ENCODE results near the gene CCDC174.

The CCDC174 gene

GRCh38 chr3:14700891-14701290 lies 49.3 kb downstream of the CCDC174 start:
- H3K4me3 ChIP-seq (ENCODE audit: low read length): no peak overlapping the region
- no peak overlapping the region for H3K4me2 ChIP-seq (ENCODE audit: low read length)
- peaks cover 17% of the 10 kb centered on the region for H3K4me1 ChIP-seq (ENCODE audit: control insufficient read depth, low read length)
- H3F3A ChIP-seq (ENCODE audit: control insufficient read depth, insufficient read depth): no peaks in the 10 kb centered on the region
- TF ChIP-seq CTCF (IDR thresholded peaks at IDR 0.05; ENCODE audit: low read depth, low read length, poor library complexity, severe bottlenecking): no peak
- no peak for TF ChIP-seq EZH2phosphoT487 (IDR thresholded peaks at IDR 0.05; ENCODE audit: borderline replicate concordance, low read length)
- H3K9me2 ChIP-seq (replicated peaks; ENCODE audit: control insufficient read depth, low read length): no peaks in the 10 kb centered on the region
- H4K20me1 ChIP-seq (ENCODE audit: control insufficient read depth, insufficient read depth, low read depth, low read length): no peaks in the 10 kb centered on the region
- no peaks in the 10 kb centered on the region; the same call in 1 of the 2 replicates for H3K36me3 ChIP-seq (ENCODE audit: control insufficient read depth, low read length)
- H3K9me3 ChIP-seq (ENCODE audit: control insufficient read depth, insufficient read depth, low read length): no peaks in the 10 kb centered on the region
- no peaks in the 10 kb centered on the region for H3K27me3 ChIP-seq (ENCODE audit: control insufficient read depth, low read length)
- H3K79me2 ChIP-seq (ENCODE audit: control insufficient read depth, low read length): no peaks in the 10 kb centered on the region
- H3K27ac ChIP-seq (ENCODE audit: low read depth, low read length): no peak overlapping the region

DNA sequence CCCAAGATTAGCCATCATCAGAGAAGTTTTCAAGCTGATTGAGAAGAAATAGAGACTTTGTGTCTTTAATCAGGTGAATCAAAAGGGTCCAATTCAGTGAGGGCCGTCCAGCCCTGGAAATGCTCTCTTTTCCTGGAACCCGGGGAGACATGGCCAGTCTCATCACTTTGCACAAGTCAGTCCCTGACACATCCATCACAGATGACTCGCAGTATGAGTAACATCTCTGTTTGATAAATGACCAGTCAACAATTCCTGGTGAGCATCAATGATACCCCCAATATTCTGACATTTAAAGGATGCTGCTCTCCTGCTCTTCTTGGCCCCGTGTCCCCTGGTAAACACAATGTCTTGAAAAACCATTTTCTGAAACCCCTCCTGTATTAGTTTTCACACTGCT lies 50.1 kb downstream of the CCDC174 start:
- Histone ChIP-seq H3K27ac (ENCODE audit: low read depth, low read length) (no peak overlapping the region), H3K79me2 (ENCODE audit: control insufficient read depth, low read length) (no peaks in the 10 kb centered on the region), H3F3A (ENCODE audit: control insufficient read depth, insufficient read depth) (no peaks in the 10 kb centered on the region), H3K36me3 (ENCODE audit: control insufficient read depth, low read length) (no peaks in the 10 kb centered on the region; the same call in 1 of the 2 replicates), H4K20me1 (ENCODE audit: control insufficient read depth, insufficient read depth, low read depth, low read length) (no peaks in the 10 kb centered on the region), H3K4me3 (ENCODE audit: low read length) (no peak overlapping the region), H3K4me2 (ENCODE audit: low read length) (no peak overlapping the region), H3K9me3 (ENCODE audit: control insufficient read depth, insufficient read depth, low read length) (no peaks in the 10 kb centered on the region), H3K9me2 (replicated peaks; ENCODE audit: control insufficient read depth, low read length) (no peaks in the 10 kb centered on the region), H3K27me3 (ENCODE audit: control insufficient read depth, low read length) (no peaks in the 10 kb centered on the region), H3K4me1 (ENCODE audit: control insufficient read depth, low read length) (peaks cover 14% of the 10 kb centered on the region)
- TF ChIP-seq CTCF (IDR thresholded peaks at IDR 0.05; ENCODE audit: low read depth, low read length, poor library complexity, severe bottlenecking): no peak
- TF ChIP-seq EZH2phosphoT487 (IDR thresholded peaks at IDR 0.05; ENCODE audit: borderline replicate concordance, low read length): no peak

- Histone ChIP-seq H3K4me1 (ENCODE audit: control insufficient read depth, low read length) (peaks cover 8% of the 10 kb centered on the region), H3K4me3 (ENCODE audit: low read length) (no peak overlapping the region), H3K27me3 (ENCODE audit: control insufficient read depth, low read length) (no peaks in the 10 kb centered on the region), H3K9me2 (replicated peaks; ENCODE audit: control insufficient read depth, low read length) (no peaks in the 10 kb centered on the region), H4K20me1 (ENCODE audit: control insufficient read depth, insufficient read depth, low read depth, low read length) (no peaks in the 10 kb centered on the region), H3K36me3 (ENCODE audit: control insufficient read depth, low read length) (peaks cover 3% of the 10 kb centered on the region; the same call in 1 of the 2 replicates), H3F3A (ENCODE audit: control insufficient read depth, insufficient read depth) (no peaks in the 10 kb centered on the region), H3K9me3 (ENCODE audit: control insufficient read depth, insufficient read depth, low read length) (no peaks in the 10 kb centered on the region), H3K79me2 (ENCODE audit: control insufficient read depth, low read length) (no peaks in the 10 kb centered on the region), H3K4me2 (ENCODE audit: low read length) (no peak overlapping the region), H3K27ac (ENCODE audit: low read depth, low read length) (no peak overlapping the region)
- no peak for TF ChIP-seq EZH2phosphoT487 (IDR thresholded peaks at IDR 0.05; ENCODE audit: borderline replicate concordance, low read length)
Measured at GRCh38 chr3:14703128-14703750, 51.7 kb downstream of the CCDC174 start.

- Histone ChIP-seq H3K4me2 (ENCODE audit: low read length) (no peak overlapping the region), H3K27ac (ENCODE audit: low read depth, low read length) (no peak overlapping the region), H3F3A (ENCODE audit: control insufficient read depth, insufficient read depth) (no peaks in the 10 kb centered on the region), H3K9me3 (ENCODE audit: control insufficient read depth, insufficient read depth, low read length) (no peaks in the 10 kb centered on the region), H3K79me2 (ENCODE audit: control insufficient read depth, low read length) (no peaks in the 10 kb centered on the region), H4K20me1 (ENCODE audit: control insufficient read depth, insufficient read depth, low read depth, low read length) (no peaks in the 10 kb centered on the region), H3K4me1 (ENCODE audit: control insufficient read depth, low read length) (peaks cover 3% of the 10 kb centered on the region), H3K4me3 (ENCODE audit: low read length) (no peak overlapping the region), H3K9me2 (replicated peaks; ENCODE audit: control insufficient read depth, low read length) (no peaks in the 10 kb centered on the region), H3K36me3 (ENCODE audit: control insufficient read depth, low read length) (peaks cover 5% of the 10 kb centered on the region; the same call in 1 of the 2 replicates), H3K27me3 (ENCODE audit: control insufficient read depth, low read length) (no peaks in the 10 kb centered on the region)
- TF ChIP-seq CTCF (IDR thresholded peaks at IDR 0.05; ENCODE audit: low read depth, low read length, poor library complexity, severe bottlenecking) (no peak), EZH2phosphoT487 (IDR thresholded peaks at IDR 0.05; ENCODE audit: borderline replicate concordance, low read length) (no peak)
Measured at GRCh38 chr3:14703791-14704190, 52.2 kb downstream of the CCDC174 start.
